ENCODE measurements around the gene INTS1.

Gene INTS1

DNA sequence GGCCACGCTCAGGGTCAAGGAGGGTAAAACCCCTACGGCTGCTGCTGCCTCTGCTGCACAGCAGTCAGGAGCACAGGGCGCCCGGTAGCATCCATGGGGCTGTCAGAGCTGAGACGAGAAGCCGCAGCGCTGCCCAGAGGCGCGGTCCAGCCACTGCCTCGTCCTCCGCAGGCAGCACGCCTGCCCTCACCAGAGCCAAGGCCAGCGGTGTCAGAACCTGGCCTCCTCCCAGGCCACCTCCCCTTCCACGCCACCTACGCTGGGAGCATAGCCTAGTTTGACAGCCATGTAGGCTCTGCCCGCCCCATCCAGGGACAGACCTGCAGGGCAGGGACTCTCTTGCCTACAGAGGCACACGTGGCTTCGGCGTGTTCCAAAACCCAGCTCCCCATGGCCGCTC is 16.2 kb downstream of the INTS1 start:
- Histone ChIP-seq H3K9me3 (ENCODE audit: control insufficient read depth, low read length) (no peaks in the 10 kb centered on the region), H3K27me3 (replicated peaks; ENCODE audit: control insufficient read depth, insufficient read depth, low read length, poor library complexity, severe bottlenecking) (no peaks in the 10 kb centered on the region), H3K4me3 (ENCODE audit: insufficient read depth, low read depth, low read length, poor library complexity, severe bottlenecking) (no peak overlapping the region), H3K4me1 (ENCODE audit: control insufficient read depth, insufficient read depth, low read length, poor library complexity, severe bottlenecking) (no peaks in the 10 kb centered on the region), H3K36me3 (ENCODE audit: control insufficient read depth, insufficient read depth, low read length) (peaks cover 76% of the 10 kb centered on the region), H3K27ac (ENCODE audit: insufficient read depth, low read length, poor library complexity, severe bottlenecking) (no peak overlapping the region)
- no peak for DNase-seq

DNA sequence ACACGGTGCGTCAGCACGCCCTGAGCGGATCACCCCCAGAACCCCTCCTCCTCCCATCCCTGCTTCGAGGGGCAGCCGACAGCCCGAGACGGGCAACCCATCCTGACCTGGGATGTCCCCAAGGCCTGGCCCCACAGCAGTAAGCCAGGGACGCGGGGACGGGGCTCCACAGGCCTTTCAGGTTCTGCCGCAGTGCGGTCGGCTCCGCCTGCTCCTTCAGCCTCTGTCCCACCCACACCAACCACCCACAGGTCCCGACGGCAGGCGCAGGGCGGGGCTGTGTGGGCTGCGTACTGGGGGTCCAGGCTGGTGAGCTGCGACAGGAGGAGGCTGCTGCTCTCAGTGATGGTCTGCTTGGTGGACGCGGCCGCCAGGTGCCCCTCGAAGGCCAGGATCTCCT is 16.7 kb downstream of the INTS1 start:
- Histone ChIP-seq H3K36me3 (ENCODE audit: control insufficient read depth, insufficient read depth, low read length) (peaks cover 79% of the 10 kb centered on the region), H3K27ac (ENCODE audit: insufficient read depth, low read length, poor library complexity, severe bottlenecking) (no peak overlapping the region), H3K4me1 (ENCODE audit: control insufficient read depth, insufficient read depth, low read length, poor library complexity, severe bottlenecking) (no peaks in the 10 kb centered on the region), H3K9me3 (ENCODE audit: control insufficient read depth, low read length) (no peaks in the 10 kb centered on the region), H3K27me3 (replicated peaks; ENCODE audit: control insufficient read depth, insufficient read depth, low read length, poor library complexity, severe bottlenecking) (no peaks in the 10 kb centered on the region), H3K4me3 (ENCODE audit: insufficient read depth, low read depth, low read length, poor library complexity, severe bottlenecking) (no peak overlapping the region)
- DNase-seq = no peak

DNA sequence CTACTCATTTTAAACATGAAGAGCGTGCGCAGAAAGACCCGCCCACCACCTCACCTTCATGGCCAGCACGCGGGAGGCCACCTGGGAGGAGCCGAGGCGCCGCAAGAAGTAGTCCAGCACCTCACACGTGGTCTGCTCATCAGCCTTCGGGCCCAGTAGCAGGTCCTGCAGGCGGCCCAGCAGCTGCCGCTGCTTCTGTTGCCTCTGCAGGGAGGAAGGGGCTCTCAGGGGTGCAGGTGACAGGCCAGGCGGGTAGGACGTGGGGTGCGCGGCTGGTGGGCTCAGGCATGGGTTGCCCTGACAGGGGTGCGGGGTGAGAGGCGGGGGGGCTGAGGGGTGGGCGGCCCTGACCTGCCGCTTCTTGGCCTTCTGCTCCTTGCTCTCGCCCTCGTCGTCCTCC is 17.6 kb downstream of the INTS1 start:
- Histone ChIP-seq H3K27ac (ENCODE audit: insufficient read depth, low read length, poor library complexity, severe bottlenecking) (no peak overlapping the region), H3K9me3 (ENCODE audit: control insufficient read depth, low read length) (no peaks in the 10 kb centered on the region), H3K36me3 (ENCODE audit: control insufficient read depth, insufficient read depth, low read length) (peaks cover 75% of the 10 kb centered on the region), H3K27me3 (replicated peaks; ENCODE audit: control insufficient read depth, insufficient read depth, low read length, poor library complexity, severe bottlenecking) (no peaks in the 10 kb centered on the region), H3K4me3 (ENCODE audit: insufficient read depth, low read depth, low read length, poor library complexity, severe bottlenecking) (no peak overlapping the region), H3K4me1 (ENCODE audit: control insufficient read depth, insufficient read depth, low read length, poor library complexity, severe bottlenecking) (no peaks in the 10 kb centered on the region)
- no peak for DNase-seq

DNA sequence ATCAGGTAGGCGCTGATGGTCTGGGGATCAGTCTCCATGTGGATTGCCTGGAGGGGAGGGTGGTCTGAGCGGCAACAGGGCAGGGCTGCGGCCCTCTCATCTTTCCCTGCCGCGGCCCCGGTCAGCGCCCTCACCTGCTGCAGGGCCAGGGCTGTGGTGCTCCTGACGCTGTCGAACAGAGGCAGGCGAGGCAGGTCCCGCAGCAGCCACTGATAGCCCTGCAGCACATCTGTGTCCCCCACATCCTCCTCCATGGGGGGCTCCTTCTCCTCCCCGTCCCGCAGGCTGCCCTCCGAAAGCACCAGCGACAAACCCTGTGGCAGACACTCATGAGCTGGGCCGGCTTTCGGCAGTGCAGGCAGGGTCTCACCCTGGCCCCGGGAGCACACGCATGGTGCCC is 19.0 kb downstream of the INTS1 start:
- peaks cover 67% of the 10 kb centered on the region for H3K36me3 ChIP-seq (ENCODE audit: control insufficient read depth, insufficient read depth, low read length)
- no peak overlapping the region for H3K27ac ChIP-seq (ENCODE audit: insufficient read depth, low read length, poor library complexity, severe bottlenecking)

DNA sequence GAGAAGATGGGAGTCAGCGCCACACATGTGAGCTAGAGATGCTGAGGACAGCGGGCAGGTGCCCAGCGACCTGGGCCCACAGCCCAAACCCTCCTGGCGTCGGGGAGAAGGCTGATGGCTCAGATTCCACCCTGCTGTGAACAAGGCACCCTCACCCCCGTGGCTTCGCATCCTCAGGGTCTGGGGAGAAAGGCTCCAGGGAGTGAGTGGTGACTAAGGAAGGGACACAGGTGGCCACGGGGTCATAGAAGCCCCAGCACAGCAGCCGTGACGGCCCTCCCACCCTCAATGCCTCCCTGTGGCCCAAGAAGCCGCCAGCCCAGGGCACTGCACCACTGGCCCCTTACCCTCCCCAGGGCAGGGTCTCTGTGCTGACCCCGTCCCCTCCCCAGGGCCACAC is 19.6 kb downstream of the INTS1 start:
- H3K4me1 ChIP-seq (ENCODE audit: control insufficient read depth, insufficient read depth, low read length, poor library complexity, severe bottlenecking) = no peaks in the 10 kb centered on the region
- H3K27ac ChIP-seq (ENCODE audit: insufficient read depth, low read length, poor library complexity, severe bottlenecking) = no peak overlapping the region
- no peak overlapping the region for H3K4me3 ChIP-seq (ENCODE audit: insufficient read depth, low read depth, low read length, poor library complexity, severe bottlenecking)
- H3K9me3 ChIP-seq (ENCODE audit: control insufficient read depth, low read length) = no peaks in the 10 kb centered on the region
- H3K36me3 ChIP-seq (ENCODE audit: control insufficient read depth, insufficient read depth, low read length) = peaks cover 66% of the 10 kb centered on the region
- no peaks in the 10 kb centered on the region for H3K27me3 ChIP-seq (replicated peaks; ENCODE audit: control insufficient read depth, insufficient read depth, low read length, poor library complexity, severe bottlenecking)
- no peak for DNase-seq

More for the DNA sequence above, 19.0 kb downstream of the INTS1 start:
- DNase-seq = no peak
- Histone ChIP-seq H3K4me1 (ENCODE audit: control insufficient read depth, insufficient read depth, low read length, poor library complexity, severe bottlenecking) (no peaks in the 10 kb centered on the region), H3K27me3 (replicated peaks; ENCODE audit: control insufficient read depth, insufficient read depth, low read length, poor library complexity, severe bottlenecking) (no peaks in the 10 kb centered on the region), H3K4me3 (ENCODE audit: insufficient read depth, low read depth, low read length, poor library complexity, severe bottlenecking) (no peak overlapping the region), H3K9me3 (ENCODE audit: control insufficient read depth, low read length) (no peaks in the 10 kb centered on the region)

DNA sequence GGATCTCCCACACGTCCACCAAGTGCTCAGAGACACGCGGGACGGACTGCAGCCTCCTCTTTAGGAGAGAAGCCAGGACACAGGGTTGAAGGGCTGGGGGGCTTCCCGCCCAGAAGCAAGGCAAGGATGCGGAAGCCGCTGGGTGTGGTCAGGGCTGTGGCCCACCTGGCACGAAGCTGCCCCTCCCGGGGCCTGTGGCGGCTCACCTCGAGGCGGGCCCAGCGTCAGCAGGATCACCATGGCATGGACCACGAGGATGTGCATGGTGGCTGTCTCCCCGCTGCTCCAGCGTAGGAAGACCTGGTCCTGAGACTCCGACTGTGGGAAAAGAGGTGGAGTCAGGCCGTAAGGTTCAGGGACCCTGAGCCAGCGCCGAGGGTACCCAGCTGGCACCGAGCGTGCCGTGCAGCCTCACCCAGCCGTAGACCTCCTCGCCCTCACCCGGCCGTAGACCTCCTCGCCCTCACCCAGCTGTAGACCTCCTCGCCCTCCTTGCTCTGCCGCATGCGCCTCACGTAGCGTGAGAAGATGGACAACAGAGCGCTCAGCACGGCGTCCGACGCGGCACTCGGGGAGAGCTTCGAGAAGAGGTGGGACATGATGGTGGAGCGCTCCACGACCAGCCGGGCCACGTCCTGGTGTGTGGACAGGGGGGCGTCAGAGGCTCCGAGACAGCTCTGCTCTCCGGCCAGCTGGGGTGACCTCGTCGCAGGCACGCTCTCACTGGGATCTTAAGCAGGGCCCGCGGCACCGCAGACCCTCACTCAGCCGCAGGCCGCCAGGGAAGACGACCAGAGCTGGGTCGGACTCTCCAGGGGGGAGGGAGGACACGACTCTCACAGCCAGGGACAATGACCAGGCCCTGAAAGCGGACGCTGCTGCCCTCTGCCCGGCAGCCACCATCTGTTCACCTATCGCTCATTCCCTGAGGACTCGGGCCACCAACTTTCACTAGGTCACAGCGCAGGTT is 20.4 kb downstream of the INTS1 start:
- Histone ChIP-seq H3K36me3 (ENCODE audit: control insufficient read depth, insufficient read depth, low read length) (peaks cover 66% of the 10 kb centered on the region), H3K9me3 (ENCODE audit: control insufficient read depth, low read length) (no peaks in the 10 kb centered on the region), H3K4me1 (ENCODE audit: control insufficient read depth, insufficient read depth, low read length, poor library complexity, severe bottlenecking) (no peaks in the 10 kb centered on the region), H3K27me3 (replicated peaks; ENCODE audit: control insufficient read depth, insufficient read depth, low read length, poor library complexity, severe bottlenecking) (no peaks in the 10 kb centered on the region), H3K4me3 (ENCODE audit: insufficient read depth, low read depth, low read length, poor library complexity, severe bottlenecking) (no peak overlapping the region), H3K27ac (ENCODE audit: insufficient read depth, low read length, poor library complexity, severe bottlenecking) (no peak overlapping the region)
- DNase-seq = no peak

DNA sequence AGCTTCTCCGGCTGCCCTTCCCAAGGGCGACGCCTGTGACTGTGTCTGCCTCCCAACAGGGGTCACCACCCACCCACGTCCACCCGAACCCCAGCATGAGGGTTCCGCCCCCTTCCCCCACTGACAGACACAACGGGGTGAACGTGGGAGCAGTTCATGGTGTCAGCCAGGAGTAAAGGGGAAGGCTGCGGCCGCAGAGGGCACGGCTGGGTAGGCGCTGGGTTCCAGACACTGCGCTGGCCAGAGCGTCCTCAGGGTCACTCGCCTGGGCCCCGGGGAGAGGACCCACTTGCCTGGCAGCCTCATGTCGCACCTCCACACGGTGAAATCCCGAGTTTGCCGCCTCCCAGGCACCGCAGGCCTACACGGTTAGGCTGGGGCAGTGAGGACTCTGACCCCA is 21.1 kb downstream of the INTS1 start:
- Histone ChIP-seq H3K27ac (ENCODE audit: insufficient read depth, low read length, poor library complexity, severe bottlenecking) (no peak overlapping the region), H3K4me1 (ENCODE audit: control insufficient read depth, insufficient read depth, low read length, poor library complexity, severe bottlenecking) (no peaks in the 10 kb centered on the region), H3K36me3 (ENCODE audit: control insufficient read depth, insufficient read depth, low read length) (peaks cover 66% of the 10 kb centered on the region), H3K4me3 (ENCODE audit: insufficient read depth, low read depth, low read length, poor library complexity, severe bottlenecking) (no peak overlapping the region), H3K9me3 (ENCODE audit: control insufficient read depth, low read length) (no peaks in the 10 kb centered on the region), H3K27me3 (replicated peaks; ENCODE audit: control insufficient read depth, insufficient read depth, low read length, poor library complexity, severe bottlenecking) (no peaks in the 10 kb centered on the region)
- no peak for DNase-seq

DNA sequence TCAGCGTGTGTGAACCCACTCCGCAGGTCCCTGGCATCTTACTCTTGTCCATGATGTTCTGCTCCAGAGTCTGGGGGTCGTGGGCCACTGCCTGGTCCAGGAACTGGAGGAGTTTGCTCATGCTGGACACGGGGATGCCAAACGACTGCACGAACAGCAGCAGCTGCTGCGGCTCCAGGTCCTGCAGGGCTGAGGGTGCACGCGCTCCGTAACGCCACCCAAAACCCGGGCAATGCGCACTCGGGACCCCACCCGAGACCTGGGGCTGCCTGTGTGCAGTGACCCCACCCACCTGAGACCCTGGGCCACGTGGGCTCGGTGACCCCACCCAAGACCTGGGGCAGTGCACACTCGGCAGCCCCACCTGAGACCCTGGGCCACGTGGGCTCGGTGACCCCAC is 22.9 kb downstream of the INTS1 start:
- H3K27ac ChIP-seq (ENCODE audit: insufficient read depth, low read length, poor library complexity, severe bottlenecking) = no peak overlapping the region
- no peak overlapping the region for H3K4me3 ChIP-seq (ENCODE audit: insufficient read depth, low read depth, low read length, poor library complexity, severe bottlenecking)
- H3K36me3 ChIP-seq (ENCODE audit: control insufficient read depth, insufficient read depth, low read length) = peaks cover 63% of the 10 kb centered on the region
- DNase-seq = no peak
- H3K27me3 ChIP-seq (replicated peaks; ENCODE audit: control insufficient read depth, insufficient read depth, low read length, poor library complexity, severe bottlenecking) = no peaks in the 10 kb centered on the region
- H3K9me3 ChIP-seq (ENCODE audit: control insufficient read depth, low read length) = no peaks in the 10 kb centered on the region
- H3K4me1 ChIP-seq (ENCODE audit: control insufficient read depth, insufficient read depth, low read length, poor library complexity, severe bottlenecking) = no peaks in the 10 kb centered on the region

DNA sequence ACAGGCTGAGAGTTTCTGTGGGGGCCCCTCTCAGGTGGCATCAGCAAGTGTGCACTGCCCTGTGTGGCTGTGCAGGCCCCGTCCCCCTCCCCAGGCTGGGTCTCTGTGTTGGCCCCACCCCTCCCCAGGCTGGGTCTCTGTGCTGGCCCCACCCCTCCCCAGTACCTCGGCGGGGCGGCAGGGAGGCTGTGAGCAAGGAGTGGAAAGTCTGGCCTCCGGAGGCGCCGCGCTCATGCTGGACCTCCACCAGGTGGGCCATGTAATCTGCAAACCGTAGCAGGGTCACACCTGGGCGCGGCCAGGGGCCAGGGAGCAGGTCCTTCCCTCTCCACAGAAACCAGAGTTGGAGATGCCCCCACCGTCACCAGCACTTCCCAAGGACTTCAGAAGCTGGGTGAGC is 23.5 kb downstream of the INTS1 start:
- Histone ChIP-seq H3K27ac (ENCODE audit: insufficient read depth, low read length, poor library complexity, severe bottlenecking) (no peak overlapping the region), H3K4me3 (ENCODE audit: insufficient read depth, low read depth, low read length, poor library complexity, severe bottlenecking) (no peak overlapping the region), H3K4me1 (ENCODE audit: control insufficient read depth, insufficient read depth, low read length, poor library complexity, severe bottlenecking) (no peaks in the 10 kb centered on the region), H3K9me3 (ENCODE audit: control insufficient read depth, low read length) (no peaks in the 10 kb centered on the region), H3K27me3 (replicated peaks; ENCODE audit: control insufficient read depth, insufficient read depth, low read length, poor library complexity, severe bottlenecking) (no peaks in the 10 kb centered on the region), H3K36me3 (ENCODE audit: control insufficient read depth, insufficient read depth, low read length) (peaks cover 66% of the 10 kb centered on the region)
- DNase-seq = no peak

DNA sequence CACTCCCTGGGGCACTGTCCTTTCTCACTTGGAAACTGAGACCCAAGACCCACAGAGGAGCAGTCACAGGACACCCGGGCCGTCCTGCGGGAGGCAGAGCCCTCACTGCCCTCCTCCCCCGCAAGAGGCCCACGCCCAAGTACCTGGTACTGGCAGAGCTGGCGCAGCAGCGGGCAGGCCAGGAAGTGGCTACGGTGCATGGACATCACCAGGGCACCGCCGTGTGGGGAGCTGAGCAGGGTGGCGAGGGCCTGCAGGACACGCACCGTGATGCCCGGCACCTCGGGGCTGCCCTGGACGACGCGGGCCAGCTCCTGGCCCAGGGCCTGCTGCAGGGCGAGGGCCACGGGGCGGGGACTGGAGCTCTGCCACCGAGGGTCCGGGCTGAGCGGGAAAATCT is 24.9 kb downstream of the INTS1 start:
- Histone ChIP-seq H3K27ac (ENCODE audit: insufficient read depth, low read length, poor library complexity, severe bottlenecking) (no peak overlapping the region), H3K4me3 (ENCODE audit: insufficient read depth, low read depth, low read length, poor library complexity, severe bottlenecking) (no peak overlapping the region), H3K36me3 (ENCODE audit: control insufficient read depth, insufficient read depth, low read length) (peaks cover 58% of the 10 kb centered on the region), H3K9me3 (ENCODE audit: control insufficient read depth, low read length) (no peaks in the 10 kb centered on the region), H3K27me3 (replicated peaks; ENCODE audit: control insufficient read depth, insufficient read depth, low read length, poor library complexity, severe bottlenecking) (no peaks in the 10 kb centered on the region), H3K4me1 (ENCODE audit: control insufficient read depth, insufficient read depth, low read length, poor library complexity, severe bottlenecking) (peaks cover 6% of the 10 kb centered on the region)
- DNase-seq = no peak
